HL-60/S4 treated with retinoic acid at 250 ng/mL for 4 days and 3 days (cell line): ENCODE results near the gene KRT15.

ENCODE experiments used
- in situ Hi-C: fragments of 300-500 bp; cut with MboI; formaldehyde crosslinking; loops from 2 replicates; pipeline ENCODE4 v1.7.0; 2022; ENCODE audit warnings: low sequenced_read_pairs

The KRT15 gene

GRCh38 chr17:41518789-41519449 is at the start of gene KRT15:
Gene KRT15, minus strand, starts transcription at chr17:41518890. Its CDS starts 63 bp downstream, at chr17:41518827.
- in situ Hi-C loops = no loop called here

GRCh38 chr17:41567317-41567716 is 48.6 kb upstream of the KRT15 start:
- in situ Hi-C loops = no loop called here

- in situ Hi-C loops = no loop called here
These were observed 46.6 kb upstream of the KRT15 start for GRCh38 chr17:41565338-41565737.

DNA sequence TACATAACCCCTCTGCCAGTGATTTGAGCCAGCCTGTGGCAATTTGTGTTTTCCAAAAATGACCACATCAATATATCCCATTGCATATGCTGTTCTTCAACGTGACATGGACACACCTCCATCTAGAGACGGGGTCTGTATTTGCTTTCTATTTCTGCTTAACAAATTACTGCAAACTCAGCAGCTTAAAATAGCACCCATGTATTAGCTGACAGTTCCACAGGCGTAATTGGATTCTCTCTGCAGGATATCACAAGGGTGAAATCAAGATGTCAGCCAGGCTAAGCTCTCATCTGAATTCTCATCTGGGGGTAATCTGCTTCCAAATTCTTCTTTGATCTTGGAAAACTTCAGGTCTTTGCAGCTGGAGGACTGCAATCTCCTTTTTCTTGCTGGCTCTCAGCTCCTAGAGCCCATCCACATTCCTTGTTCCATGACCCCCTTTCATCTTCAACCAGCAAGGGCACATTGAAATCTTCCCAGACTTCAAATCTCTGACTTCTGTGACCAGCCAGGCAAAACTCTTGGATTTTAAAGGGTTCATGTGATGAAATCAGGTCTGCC is 45.0 kb upstream of the KRT15 start:
- in situ Hi-C loops = no loop called here

- in situ Hi-C loops = no loop called here
These were observed 42.9 kb upstream of the KRT15 start for GRCh38 chr17:41561554-41561953.

DNA sequence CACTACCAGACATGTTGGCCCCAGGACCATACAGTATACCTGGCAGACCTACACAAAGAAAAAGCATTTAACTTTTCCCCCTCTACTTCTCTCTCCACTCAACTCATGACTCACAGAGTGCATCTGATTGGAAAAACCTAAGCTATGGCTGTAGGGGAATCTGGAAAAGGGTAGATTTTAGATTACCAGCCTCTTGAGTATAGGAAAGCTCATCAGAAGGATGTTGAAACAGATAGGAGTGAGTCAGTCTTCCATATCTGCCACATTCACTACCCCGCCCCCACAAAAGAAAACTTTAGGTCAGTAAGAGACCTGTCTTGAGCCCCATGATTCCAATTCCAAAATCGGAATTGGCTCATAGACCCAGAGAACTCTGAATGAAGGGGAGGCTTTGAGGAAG is 40.9 kb upstream of the KRT15 start:
- in situ Hi-C loops = no loop called here

DNA sequence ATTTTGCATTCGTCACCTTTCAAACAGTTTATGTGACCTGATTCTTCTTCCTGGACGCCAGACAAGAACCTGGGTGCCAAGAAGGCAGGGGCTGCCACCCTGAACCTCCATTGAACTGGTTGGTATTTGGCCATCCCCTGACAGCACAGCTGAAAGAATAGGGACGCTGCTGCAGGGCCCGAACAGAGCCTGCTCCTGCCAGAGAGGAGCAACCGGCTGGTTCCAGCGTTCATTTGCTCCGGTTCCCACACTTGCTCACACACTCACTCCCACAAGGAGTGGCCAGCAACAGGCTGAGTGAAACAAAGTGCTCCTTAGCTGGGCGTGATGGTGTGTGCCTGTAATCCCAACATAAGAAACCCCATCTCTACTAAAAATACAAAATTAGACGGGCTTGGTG is 38.2 kb upstream of the KRT15 start:
- in situ Hi-C loops = no loop called here

- in situ Hi-C loops = no loop called here
These were observed 37.6 kb upstream of the KRT15 start for GRCh38 chr17:41556306-41556705.

- in situ Hi-C loops = no loop called here
These were observed 36.6 kb upstream of the KRT15 start for GRCh38 chr17:41555105-41555887.

DNA sequence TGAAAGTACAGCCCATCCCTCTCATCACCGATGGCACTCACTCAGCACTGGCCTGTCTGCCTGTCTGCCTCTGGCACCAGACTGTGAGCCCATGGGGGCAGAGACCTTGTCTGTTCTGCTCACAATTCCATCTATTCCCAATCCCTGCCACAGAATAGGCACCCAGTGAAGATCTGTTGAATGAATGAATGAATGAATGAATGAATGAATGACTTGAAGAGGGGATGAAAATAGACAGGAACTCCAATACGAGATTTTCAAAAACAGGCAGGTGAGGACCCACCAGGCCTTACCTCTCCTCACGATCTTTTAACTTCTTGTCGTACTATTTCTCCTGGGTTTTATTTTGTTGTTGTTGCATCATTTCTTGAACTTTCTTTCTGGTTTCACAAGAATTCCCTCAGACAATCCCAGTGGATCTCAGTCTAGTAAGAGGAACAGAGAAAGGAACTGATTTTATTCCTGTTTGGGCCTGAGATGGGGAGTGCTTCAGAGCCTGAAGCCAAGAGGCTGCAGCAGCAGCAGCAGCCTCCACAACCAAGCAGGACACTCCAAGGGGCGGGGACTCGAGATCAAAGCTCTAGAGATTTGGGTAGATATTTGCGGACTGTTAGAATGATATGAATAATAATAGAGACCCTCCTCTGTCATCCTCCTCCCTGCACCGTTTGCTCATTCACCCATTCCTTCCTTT is 35.4 kb upstream of the KRT15 start:
- in situ Hi-C loops = no loop called here

GRCh38 chr17:41553176-41553575 is 34.5 kb upstream of the KRT15 start:
- in situ Hi-C loops = no loop called here

DNA sequence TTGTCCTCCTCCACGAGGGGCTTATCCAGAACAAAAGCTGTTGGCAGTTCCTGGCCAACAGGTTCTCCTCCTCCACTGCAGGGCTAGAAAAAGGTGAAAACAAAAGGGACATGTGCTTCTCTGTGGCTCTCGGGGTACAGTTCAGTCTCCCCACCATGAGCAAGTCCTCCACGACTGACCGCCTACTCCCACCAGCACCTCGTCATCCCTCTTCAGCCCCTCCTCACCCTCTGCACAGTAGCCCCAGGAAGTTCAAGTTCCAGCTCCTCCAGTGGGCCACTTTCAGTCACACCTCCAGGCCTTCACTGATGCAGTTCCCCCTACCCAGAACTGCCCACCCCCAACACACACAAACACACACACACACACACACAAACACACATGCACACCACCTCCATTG is 33.8 kb upstream of the KRT15 start:
- in situ Hi-C loops = no loop called here

- in situ Hi-C loops = no loop called here
These were observed 32.7 kb upstream of the KRT15 start for GRCh38 chr17:41551365-41551764.

DNA sequence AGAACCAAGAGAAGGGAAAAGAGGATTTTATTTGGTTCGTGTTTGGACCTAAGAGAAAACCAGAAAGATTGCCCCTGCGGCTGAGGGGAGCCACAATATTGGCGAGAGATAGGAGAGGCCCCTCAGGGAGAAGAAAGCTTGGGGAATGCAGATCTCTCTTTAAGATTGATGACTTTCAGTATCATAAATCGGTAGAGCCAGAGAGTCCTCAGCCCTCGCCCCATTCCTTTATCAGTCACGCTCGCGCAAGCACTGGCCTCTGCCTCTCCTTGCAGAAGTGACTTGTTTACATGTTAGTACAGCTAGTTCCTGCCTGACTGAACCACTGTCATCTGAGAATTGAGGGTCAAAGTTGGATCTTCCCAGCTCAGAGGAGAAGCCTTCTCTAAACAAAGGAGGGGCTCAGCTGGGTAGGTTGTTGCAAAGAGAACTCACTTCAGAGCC is 30.9 kb upstream of the KRT15 start:
- in situ Hi-C loops = no loop called here

DNA sequence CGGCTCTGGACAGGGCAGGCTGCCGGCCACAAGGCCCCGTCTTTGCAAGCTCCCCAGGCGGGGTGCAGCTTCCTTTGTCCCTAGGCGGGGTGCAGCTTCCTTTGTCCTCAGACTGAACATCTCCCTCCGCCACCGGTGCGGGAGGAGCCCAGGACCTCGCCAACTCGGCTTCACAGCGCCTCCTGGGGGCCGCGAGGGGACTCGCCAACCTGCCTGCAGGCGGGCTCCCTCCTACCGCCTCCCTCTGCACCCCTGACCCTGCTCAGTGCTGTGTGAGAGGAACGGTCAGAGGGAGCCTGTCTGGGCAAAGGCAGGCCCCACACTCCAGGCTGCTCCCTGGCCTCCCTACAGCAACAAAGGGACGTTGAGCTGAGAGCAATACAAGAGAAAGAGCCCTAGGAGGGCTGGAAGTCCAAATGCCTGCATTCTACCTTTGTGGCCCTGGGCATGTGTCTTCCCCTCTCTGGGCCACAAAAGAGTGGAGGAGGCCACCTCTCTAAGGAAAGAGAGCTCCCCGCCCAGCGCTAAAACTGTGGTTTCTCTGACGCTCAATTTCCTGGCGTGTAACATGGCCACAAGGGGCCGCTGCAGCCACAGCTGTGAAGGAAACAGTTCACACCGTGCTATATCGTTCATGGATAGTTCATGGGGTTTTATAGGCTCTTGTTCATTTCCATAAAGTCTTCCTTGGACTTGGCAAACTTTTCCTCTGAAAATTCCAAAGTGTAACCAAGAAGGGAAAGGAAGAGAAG is 30.3 kb upstream of the KRT15 start:
- in situ Hi-C loops = no loop called here

GRCh38 chr17:41547921-41548843 is 29.5 kb upstream of the KRT15 start:
- in situ Hi-C loops = no loop called here

- in situ Hi-C loops = no loop called here
These were observed 28.7 kb upstream of the KRT15 start for GRCh38 chr17:41547378-41547841.

- in situ Hi-C loops = no loop called here
These were observed 28.1 kb upstream of the KRT15 start for GRCh38 chr17:41546819-41547218.

DNA sequence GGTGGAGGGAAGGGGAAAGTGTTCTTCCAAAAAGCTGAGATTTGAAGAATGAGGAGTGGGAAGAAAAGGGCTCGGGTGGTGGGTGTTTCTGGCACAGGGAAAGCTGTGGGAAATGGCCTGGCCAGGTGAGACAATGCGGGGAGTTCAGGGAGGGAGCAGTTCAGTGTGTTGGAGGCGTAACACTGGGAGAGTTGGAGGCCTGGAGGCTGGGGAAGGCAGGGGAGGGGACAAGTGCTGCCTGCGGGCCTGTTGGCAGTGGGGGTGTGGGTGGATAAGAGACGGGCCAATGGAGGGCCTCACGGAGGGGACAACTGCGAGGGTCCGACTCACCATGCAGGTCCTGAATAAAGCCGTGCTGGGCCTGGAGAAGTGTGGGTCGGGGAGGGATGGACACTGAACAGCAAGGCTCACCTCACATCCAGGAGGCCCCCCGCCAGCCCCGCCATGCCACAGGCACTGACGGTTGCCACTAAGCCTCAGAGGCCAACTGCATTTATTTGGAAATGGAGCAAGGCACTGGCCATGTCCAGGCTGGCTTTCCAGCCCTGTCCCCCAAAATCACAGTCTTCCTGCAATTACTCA is 27.2 kb upstream of the KRT15 start:
- in situ Hi-C loops = no loop called here
